Astrocyte of the cerebellum (primary cell): ENCODE results near the gene SLC45A2.
"Not testable (repeated sequence)": the region's sequence is repeated elsewhere in the genome, so short reads cannot be mapped to it uniquely, and the experiment has no call there.

Experiments
- DNase-seq: peaks from one replicate; pipeline ENCODE4 v3.0.0-alpha.2; 2011; ENCODE audit warnings: low read depth
- H3K4me3 ChIP-seq: 2 replicates; pipeline ENCODE4 v1.5.1; 2011; ENCODE audit warnings: mild to moderate bottlenecking, low read depth, low read length, moderate library complexity
- CTCF ChIP-seq: IDR thresholded peaks from 2 replicates; pipeline ENCODE4 v1.5.1; 2012; ENCODE audit warnings: low read length, low read depth, moderate library complexity, mild to moderate bottlenecking; ENCODE audit errors: missing control alignments
- in situ Hi-C: cut with HindIII; loops from 2 replicates; pipeline ENCODE4 v1.10.0; 2017; ENCODE audit warnings: low sequenced_read_pairs

Gene SLC45A2, protein sequence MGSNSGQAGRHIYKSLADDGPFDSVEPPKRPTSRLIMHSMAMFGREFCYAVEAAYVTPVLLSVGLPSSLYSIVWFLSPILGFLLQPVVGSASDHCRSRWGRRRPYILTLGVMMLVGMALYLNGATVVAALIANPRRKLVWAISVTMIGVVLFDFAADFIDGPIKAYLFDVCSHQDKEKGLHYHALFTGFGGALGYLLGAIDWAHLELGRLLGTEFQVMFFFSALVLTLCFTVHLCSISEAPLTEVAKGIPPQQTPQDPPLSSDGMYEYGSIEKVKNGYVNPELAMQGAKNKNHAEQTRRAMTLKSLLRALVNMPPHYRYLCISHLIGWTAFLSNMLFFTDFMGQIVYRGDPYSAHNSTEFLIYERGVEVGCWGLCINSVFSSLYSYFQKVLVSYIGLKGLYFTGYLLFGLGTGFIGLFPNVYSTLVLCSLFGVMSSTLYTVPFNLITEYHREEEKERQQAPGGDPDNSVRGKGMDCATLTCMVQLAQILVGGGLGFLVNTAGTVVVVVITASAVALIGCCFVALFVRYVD

DNA sequence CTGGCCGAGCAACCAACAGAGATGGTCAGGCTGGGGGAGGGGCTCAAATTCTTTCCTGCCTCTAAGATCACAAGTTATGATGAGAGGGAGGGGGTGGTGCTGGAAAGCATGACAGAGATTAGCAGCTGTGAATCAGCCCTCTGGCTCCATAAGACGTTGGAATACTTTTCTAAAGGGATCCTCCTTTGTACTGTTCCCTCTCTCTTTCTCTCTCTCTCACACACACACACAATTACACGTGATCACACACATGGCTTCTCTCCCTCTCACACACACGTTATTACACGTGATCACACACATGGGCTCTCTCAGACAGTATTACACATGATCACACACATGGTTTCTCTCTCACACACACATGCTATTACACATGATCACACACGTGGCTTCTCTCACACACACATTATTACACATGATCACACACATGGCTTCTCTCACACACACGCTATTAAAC lies at the start of gene SLC45A2:
Gene SLC45A2 (minus strand): TSS at position 23 of the 454 bp plus-strand sequence. CDS start 110 bp downstream, outside the sequence.
- TF ChIP-seq CTCF, result no peak
- no peak for DNase-seq
- in situ Hi-C loops, result no loop called here
- H3K4me3 ChIP-seq, result no peak within 1 kb of the TSS

- TF ChIP-seq CTCF, result no peak
- H3K4me3 ChIP-seq, result no peak overlapping the region
- in situ Hi-C loops, result no loop called here
Measured at GRCh38 chr5:34031966-34032365, 47.5 kb upstream of the SLC45A2 start.

DNA sequence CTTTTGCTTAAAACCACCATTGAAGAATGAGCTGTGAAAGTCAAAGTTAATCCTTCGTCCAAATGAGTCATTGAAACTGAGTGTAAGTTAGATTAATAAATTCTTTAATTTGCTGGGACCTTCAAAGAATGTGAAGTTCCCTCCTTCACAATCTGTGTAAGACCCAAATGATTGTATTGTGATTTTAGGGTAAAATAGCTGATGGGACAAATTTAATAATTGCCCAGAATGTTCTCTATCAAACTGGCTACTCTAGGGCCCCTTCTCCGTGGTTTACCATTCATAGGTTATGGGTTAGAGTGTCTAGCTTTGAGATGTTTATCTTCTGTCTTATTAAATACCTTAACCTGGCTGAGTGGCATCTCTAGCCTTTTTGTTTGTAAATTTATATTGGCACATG lies 46.6 kb upstream of the SLC45A2 start:
- in situ Hi-C loops, result no loop called here
- H3K4me3 ChIP-seq, result no peak overlapping the region
- no peak for DNase-seq
- no peak for TF ChIP-seq CTCF

More at GRCh38 chr5:34031966-34032365, 47.5 kb upstream of the SLC45A2 start:
- no peak for DNase-seq

DNA sequence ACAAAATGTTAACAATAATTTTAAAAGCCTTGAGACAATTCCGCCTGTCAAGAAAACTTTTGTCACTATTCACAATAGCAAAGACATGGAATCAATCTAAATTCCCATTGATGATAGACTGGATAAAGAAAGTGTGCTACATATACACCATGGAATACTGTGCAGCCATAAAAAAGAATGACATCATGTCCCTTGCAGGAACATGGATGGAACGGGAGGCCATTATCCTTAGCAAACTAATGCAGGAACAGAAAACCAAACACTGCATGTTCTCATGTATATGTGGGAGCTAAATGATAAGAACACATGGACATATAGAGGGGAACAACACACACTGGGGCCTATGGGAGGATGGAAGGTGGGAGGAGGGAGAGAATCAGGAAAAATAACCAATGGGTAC lies 46.1 kb upstream of the SLC45A2 start:
- H3K4me3 ChIP-seq, DNase-seq, in situ Hi-C loops: not testable (repeated sequence)

DNA sequence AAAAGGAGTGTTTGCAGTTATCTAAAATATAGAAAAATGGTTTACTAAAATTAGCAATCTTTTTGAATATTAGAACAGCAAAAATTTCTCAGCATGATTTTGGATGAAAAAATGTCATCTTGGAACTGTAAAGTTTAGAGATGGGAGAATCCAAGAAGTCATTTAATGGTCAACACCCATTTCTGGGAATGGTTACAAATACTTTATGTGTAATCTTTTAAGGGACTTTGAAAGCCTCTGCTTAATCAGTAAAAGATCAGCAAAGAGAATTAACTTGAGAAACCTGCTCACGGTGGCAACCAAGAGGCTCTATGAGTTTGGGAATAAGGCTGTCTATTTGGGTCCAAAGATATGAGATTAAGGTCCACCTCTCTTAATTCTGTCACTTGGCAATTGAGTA lies 45.6 kb upstream of the SLC45A2 start:
- no peak overlapping the region for H3K4me3 ChIP-seq
- in situ Hi-C loops, result no loop called here
- no peak for TF ChIP-seq CTCF
- DNase-seq, result no peak

- no peak for TF ChIP-seq CTCF
- no peak overlapping the region for H3K4me3 ChIP-seq
- in situ Hi-C loops, result no loop called here
- no peak for DNase-seq
Measured at GRCh38 chr5:34028349-34028748, 43.9 kb upstream of the SLC45A2 start.

DNA sequence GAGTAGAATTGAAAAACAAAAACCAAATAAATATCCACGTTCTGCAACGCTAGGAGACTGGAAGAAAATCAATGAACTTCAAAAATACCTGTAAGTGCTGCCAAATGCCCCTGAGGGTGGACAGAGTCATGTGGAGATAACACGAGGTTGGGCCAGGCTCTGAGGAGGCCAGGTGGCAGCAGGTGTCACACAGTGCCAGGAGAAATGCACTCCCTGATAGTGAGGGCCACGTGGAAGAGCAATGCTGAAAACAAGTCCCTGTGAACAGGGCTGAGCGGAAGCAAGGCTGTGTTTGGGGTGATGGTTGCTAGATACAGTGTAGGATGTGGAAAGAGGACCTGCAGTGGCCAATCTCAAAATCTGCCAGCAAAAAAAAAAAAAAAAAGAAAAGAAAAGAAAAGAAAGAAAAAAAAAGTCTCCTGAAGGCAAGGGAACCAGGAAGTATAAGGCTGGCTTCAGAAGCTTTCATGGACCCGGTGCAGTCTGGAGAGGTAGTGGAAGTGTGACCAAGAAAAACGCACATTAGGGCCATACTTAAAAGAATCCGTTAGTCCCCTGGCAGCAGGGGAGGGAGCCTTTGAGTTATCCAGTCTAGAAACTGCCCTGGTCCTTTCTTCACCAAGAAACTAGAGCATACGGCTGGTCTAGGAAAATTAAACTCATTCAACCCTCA lies 41.7 kb upstream of the SLC45A2 start:
- H3K4me3 ChIP-seq, result no peak overlapping the region
- no peak for TF ChIP-seq CTCF
- DNase-seq, result no peak
- in situ Hi-C loops, result no loop called here
